Germinal center (tissue), 1 donor: ENCODE measurements around the gene LRRTM4.

Experiments
- DNase-seq: peaks from one replicate; pipeline ENCODE4 v3.0.0; 2012; ENCODE audit warnings: mixed read lengths, low spot score

The LRRTM4 gene

GRCh38 chr2:76985387-76986136 is 536.6 kb downstream of the LRRTM4 start:
- DNase-seq, result no peak

GRCh38 chr2:76984359-76984758 is 537.8 kb downstream of the LRRTM4 start:
- DNase-seq, result no peak

GRCh38 chr2:76980067-76980787 is 541.9 kb downstream of the LRRTM4 start:
- DNase-seq, result no peak

GRCh38 chr2:76977846-76978727 is 544.1 kb downstream of the LRRTM4 start:
- no peak for DNase-seq

- DNase-seq, result no peak
Measured at GRCh38 chr2:76975752-76976151, 546.4 kb downstream of the LRRTM4 start.

- no peak for DNase-seq
Measured at GRCh38 chr2:76973610-76974009, 548.6 kb downstream of the LRRTM4 start.

- no peak for DNase-seq
Measured at GRCh38 chr2:76965772-76966171, 556.4 kb downstream of the LRRTM4 start.

GRCh38 chr2:76958749-76959148 is 563.4 kb downstream of the LRRTM4 start:
- DNase-seq, result no peak

- DNase-seq, result no peak
Measured at GRCh38 chr2:76953733-76954347, 568.3 kb downstream of the LRRTM4 start.

GRCh38 chr2:76946631-76947145 is 575.5 kb downstream of the LRRTM4 start:
- DNase-seq, result no peak

GRCh38 chr2:76940559-76940958 is 581.6 kb downstream of the LRRTM4 start:
- DNase-seq, result no peak

GRCh38 chr2:76938153-76938552 is 584.0 kb downstream of the LRRTM4 start:
- DNase-seq, result no peak

- no peak for DNase-seq
Measured at GRCh38 chr2:76932550-76932949, 589.6 kb downstream of the LRRTM4 start.

- no peak for DNase-seq
Measured at GRCh38 chr2:76930056-76930744, 592.0 kb downstream of the LRRTM4 start.

- DNase-seq, result no peak
Measured at GRCh38 chr2:76928026-76928425, 594.1 kb downstream of the LRRTM4 start.

GRCh38 chr2:76921006-76921405 is 601.2 kb downstream of the LRRTM4 start:
- DNase-seq, result no peak

GRCh38 chr2:76895469-76895868 is 626.7 kb downstream of the LRRTM4 start:
- DNase-seq, result no peak

- no peak for DNase-seq
Measured at GRCh38 chr2:76870581-76870980, 651.6 kb downstream of the LRRTM4 start.

GRCh38 chr2:76870011-76870410 is 652.2 kb downstream of the LRRTM4 start:
- DNase-seq, result no peak

GRCh38 chr2:76867854-76868253 is 654.3 kb downstream of the LRRTM4 start:
- DNase-seq, result no peak

- no peak for DNase-seq
Measured at GRCh38 chr2:76866464-76866863, 655.7 kb downstream of the LRRTM4 start.
